K562 (cell line): Measurements from ENCODE around the gene PAQR7.

ENCODE experiments used
- BRD4 ChIP-seq: fragments of 200-600 bp; sonication (generic); IDR thresholded peaks from 2 replicates; pipeline ENCODE4 v1.6.1; 2017; ENCODE audit warnings: inconsistent platforms
- GTF3C2 ChIP-seq: IDR thresholded peaks from 3 replicates; pipeline ENCODE4 v1.6.1; 2011; ENCODE audit warnings: borderline replicate concordance, mild to moderate bottlenecking, moderate library complexity; ENCODE audit not compliant: insufficient read length; ENCODE audit errors: extremely low read depth
- HDAC1 ChIP-seq, 2 experiments: fragments of 450-650 bp; IDR thresholded peaks; 2 replicates each; pipeline ENCODE4 v1.6.1; 2016 to 2017; ENCODE audit warnings: inconsistent platforms in 1 of 2, mild to moderate bottlenecking in 1 of 2, moderate library complexity in 1 of 2
- HOMEZ ChIP-seq: fragments of 250-450 bp; sonication (Bioruptor Pico); IDR thresholded peaks from 2 replicates; pipeline ENCODE4 v1.4.0; 2020; ENCODE audit warnings: mild to moderate bottlenecking, moderate library complexity
- NFE2L1 ChIP-seq: fragments of 450-650 bp; IDR thresholded peaks from 2 replicates; pipeline ENCODE4 v1.6.1; 2016; ENCODE audit warnings: missing genetic modification characterization, low read depth, mild to moderate bottlenecking, missing compliant biosample characterization, moderate library complexity, borderline replicate concordance
- PHB2 ChIP-seq: fragments of 450-650 bp; IDR thresholded peaks from 2 replicates; pipeline ENCODE4 v1.6.1; 2017; ENCODE audit warnings: low read depth
- SPI1 ChIP-seq: IDR thresholded peaks from 2 replicates; pipeline ENCODE4 v1.6.1; 2011; ENCODE audit warnings: low read depth, low read length, control low read depth, borderline replicate concordance
- TEAD4 ChIP-seq, 2 experiments: sonication (generic) in 1 of 2; formaldehyde crosslinking in 1 of 2; IDR thresholded peaks; 2 replicates each; pipeline versions ENCODE4 v1.6.1 to v1.8.0; 2012 to 2022; ENCODE audit warnings: borderline replicate concordance in 1 of 2, inconsistent platforms in 1 of 2, low read length in 1 of 2, mild to moderate bottlenecking in 1 of 2, missing genetic modification reagents in 1 of 2
- TGIF2 ChIP-seq: sonication (generic); formaldehyde crosslinking; IDR thresholded peaks from 2 replicates; pipeline ENCODE4 v1.8.1; 2022; ENCODE audit warnings: mild to moderate bottlenecking, missing genetic modification reagents, moderate library complexity
- ZBTB1 ChIP-seq: sonication (generic); formaldehyde crosslinking; IDR thresholded peaks from 2 replicates; pipeline ENCODE4 v1.8.1; 2023; ENCODE audit warnings: missing genetic modification reagents, low read depth, mild to moderate bottlenecking, borderline replicate concordance
- ZNF707 ChIP-seq: fragments of 250-450 bp; sonication (Bioruptor Pico); conservative IDR thresholded peaks from 2 replicates; pipeline ENCODE4 v1.8.0; 2022; ENCODE audit warnings: inconsistent platforms, mild to moderate bottlenecking, moderate library complexity
- TF ChIP-seq, protein P1 (sequence below), 3 experiments: IDR thresholded peaks in 2 of 3; conservative IDR thresholded peaks in 1 of 3; 2 replicates each; pipeline ENCODE4 v1.5.1; 2011 to 2012; ENCODE audit warnings: low read length in 3 of 3, mild to moderate bottlenecking in 3 of 3, control low read depth in 2 of 3, improper control_type of control experiment in 1 of 3, inconsistent platforms in 1 of 3, low read depth in 1 of 3, mixed read lengths in 1 of 3, moderate library complexity in 1 of 3; ENCODE audit not compliant: insufficient read depth in 2 of 3
- TF ChIP-seq, protein P2 (sequence below): sonication (generic); formaldehyde crosslinking; IDR thresholded peaks from 2 replicates; pipeline ENCODE4 v1.9.0; 2022; ENCODE audit warnings: mild to moderate bottlenecking, missing genetic modification reagents
- TF ChIP-seq, protein P3 (sequence below): sonication (generic); formaldehyde crosslinking; IDR thresholded peaks from 2 replicates; pipeline ENCODE4 v1.8.1; 2022; ENCODE audit warnings: missing genetic modification reagents

GRCh38 chr1:25848531-25848930 is 27.0 kb downstream of the PAQR7 start:
- TF ChIP-seq BRD4 (no peak), PHB2 (no peak), SPI1 (no peak), HDAC1 (IDR thresholded peaks at IDR 0.05) (no peak), NFE2L1 (tag) (no peak), ZNF707 (CRISPR knock-in tag) (no peak), ZBTB1 (CRISPR knock-in tag) (no peak), HOMEZ (CRISPR knock-in tag) (no peak), TGIF2 (no peak), TEAD4 (IDR thresholded peaks at IDR 0.05; ENCODE audit: low read length) (no peak), TEAD4 (CRISPR knock-in tag; IDR thresholded peaks at IDR 0.05; ENCODE audit: borderline replicate concordance) (no peak), GTF3C2 (no peak)
- TF ChIP-seq, protein P1, sequence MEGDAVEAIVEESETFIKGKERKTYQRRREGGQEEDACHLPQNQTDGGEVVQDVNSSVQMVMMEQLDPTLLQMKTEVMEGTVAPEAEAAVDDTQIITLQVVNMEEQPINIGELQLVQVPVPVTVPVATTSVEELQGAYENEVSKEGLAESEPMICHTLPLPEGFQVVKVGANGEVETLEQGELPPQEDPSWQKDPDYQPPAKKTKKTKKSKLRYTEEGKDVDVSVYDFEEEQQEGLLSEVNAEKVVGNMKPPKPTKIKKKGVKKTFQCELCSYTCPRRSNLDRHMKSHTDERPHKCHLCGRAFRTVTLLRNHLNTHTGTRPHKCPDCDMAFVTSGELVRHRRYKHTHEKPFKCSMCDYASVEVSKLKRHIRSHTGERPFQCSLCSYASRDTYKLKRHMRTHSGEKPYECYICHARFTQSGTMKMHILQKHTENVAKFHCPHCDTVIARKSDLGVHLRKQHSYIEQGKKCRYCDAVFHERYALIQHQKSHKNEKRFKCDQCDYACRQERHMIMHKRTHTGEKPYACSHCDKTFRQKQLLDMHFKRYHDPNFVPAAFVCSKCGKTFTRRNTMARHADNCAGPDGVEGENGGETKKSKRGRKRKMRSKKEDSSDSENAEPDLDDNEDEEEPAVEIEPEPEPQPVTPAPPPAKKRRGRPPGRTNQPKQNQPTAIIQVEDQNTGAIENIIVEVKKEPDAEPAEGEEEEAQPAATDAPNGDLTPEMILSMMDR (IDR thresholded peaks at IDR 0.05 in 2 of 3, conservative IDR thresholded peaks at IDR 0.05 in 1 of 3; ENCODE audit: insufficient read depth in 2 of 3, low read depth in 1 of 3, low read length in 3 of 3), result no peak
- TF ChIP-seq, protein P2, sequence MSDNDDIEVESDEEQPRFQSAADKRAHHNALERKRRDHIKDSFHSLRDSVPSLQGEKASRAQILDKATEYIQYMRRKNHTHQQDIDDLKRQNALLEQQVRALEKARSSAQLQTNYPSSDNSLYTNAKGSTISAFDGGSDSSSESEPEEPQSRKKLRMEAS (CRISPR knock-in tag), result no peak
- TF ChIP-seq, protein P3, sequence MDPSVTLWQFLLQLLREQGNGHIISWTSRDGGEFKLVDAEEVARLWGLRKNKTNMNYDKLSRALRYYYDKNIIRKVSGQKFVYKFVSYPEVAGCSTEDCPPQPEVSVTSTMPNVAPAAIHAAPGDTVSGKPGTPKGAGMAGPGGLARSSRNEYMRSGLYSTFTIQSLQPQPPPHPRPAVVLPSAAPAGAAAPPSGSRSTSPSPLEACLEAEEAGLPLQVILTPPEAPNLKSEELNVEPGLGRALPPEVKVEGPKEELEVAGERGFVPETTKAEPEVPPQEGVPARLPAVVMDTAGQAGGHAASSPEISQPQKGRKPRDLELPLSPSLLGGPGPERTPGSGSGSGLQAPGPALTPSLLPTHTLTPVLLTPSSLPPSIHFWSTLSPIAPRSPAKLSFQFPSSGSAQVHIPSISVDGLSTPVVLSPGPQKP, result no peak
